ENCODE data around the gene ATP5MK.
A peak's percentile ranks its signal among the peaks of the same experiment; 100 is the strongest.

GRCh38 chr10:103350517-103351260 is 45.6 kb downstream of the ATP5MK start, which contains the start of gene PCGF6:
- TF ChIP-seq CTCF (IDR thresholded peaks at IDR 0.05) (no peak), JUN (CRISPR knock-in tag; IDR thresholded peaks at IDR 0.05) (no peak), NR3C1 (CRISPR knock-in tag; conservative IDR thresholded peaks at IDR 0.05; ENCODE audit: low read depth) (no peak), ZNF232 (CRISPR knock-in tag; IDR thresholded peaks at IDR 0.05) (peak; percentile 67; the same call in 1 of the 2 replicates), ZBTB43 (CRISPR knock-in tag; IDR thresholded peaks at IDR 0.05) (no peak), ZNF219 (CRISPR knock-in tag; IDR thresholded peaks at IDR 0.05; ENCODE audit: borderline replicate concordance) (no peak), CREB1 (CRISPR knock-in tag; IDR thresholded peaks at IDR 0.05) (no peak), ZNF532 (CRISPR knock-in tag; IDR thresholded peaks at IDR 0.05; ENCODE audit: borderline replicate concordance) (no peak), ZNF423 (CRISPR knock-in tag; IDR thresholded peaks at IDR 0.05) (no peak), NFE2L1 (CRISPR knock-in tag; IDR thresholded peaks at IDR 0.05) (peak; percentile 24; the same call in 1 of the 2 replicates)
- TF ChIP-seq, protein P1, sequence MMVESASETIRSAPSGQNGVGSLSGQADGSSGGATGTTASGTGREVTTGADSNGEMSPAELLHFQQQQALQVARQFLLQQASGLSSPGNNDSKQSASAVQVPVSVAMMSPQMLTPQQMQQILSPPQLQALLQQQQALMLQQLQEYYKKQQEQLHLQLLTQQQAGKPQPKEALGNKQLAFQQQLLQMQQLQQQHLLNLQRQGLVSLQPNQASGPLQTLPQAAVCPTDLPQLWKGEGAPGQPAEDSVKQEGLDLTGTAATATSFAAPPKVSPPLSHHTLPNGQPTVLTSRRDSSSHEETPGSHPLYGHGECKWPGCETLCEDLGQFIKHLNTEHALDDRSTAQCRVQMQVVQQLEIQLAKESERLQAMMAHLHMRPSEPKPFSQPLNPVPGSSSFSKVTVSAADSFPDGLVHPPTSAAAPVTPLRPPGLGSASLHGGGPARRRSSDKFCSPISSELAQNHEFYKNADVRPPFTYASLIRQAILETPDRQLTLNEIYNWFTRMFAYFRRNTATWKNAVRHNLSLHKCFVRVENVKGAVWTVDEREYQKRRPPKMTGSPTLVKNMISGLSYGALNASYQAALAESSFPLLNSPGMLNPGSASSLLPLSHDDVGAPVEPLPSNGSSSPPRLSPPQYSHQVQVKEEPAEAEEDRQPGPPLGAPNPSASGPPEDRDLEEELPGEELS (CRISPR knock-in tag; IDR thresholded peaks at IDR 0.05), result no peak
